ENCODE measurements around the gene ONECUT2.
"Not testable (repeated sequence)": the region's sequence is repeated elsewhere in the genome, so short reads cannot be mapped to it uniquely, and the experiment has no call there.

Gene ONECUT2

GRCh38 chr18:57516056-57516455 is 80.9 kb downstream of the ONECUT2 start:
- no peak for DNase-seq
- intact Hi-C loops (cut with DNase I) = no loop called here

- intact Hi-C loops (cut with DNase I) = no loop called here
These were observed 83.4 kb downstream of the ONECUT2 start for GRCh38 chr18:57518533-57518932.

GRCh38 chr18:57519668-57520424 is 84.7 kb downstream of the ONECUT2 start:
- intact Hi-C loops (cut with DNase I) = no loop called here
- no peak for DNase-seq

More at GRCh38 chr18:57518533-57518932, 83.4 kb downstream of the ONECUT2 start:
- DNase-seq = no peak

- intact Hi-C loops (cut with DNase I); DNase-seq: not testable (repeated sequence)
These were observed 87.2 kb downstream of the ONECUT2 start for GRCh38 chr18:57522348-57522747.

- DNase-seq = no peak
- intact Hi-C loops (cut with DNase I) = no loop called here
These were observed 88.2 kb downstream of the ONECUT2 start for GRCh38 chr18:57523171-57523956.

- intact Hi-C loops (cut with DNase I) = no loop called here
- DNase-seq = no peak
These were observed 92.5 kb downstream of the ONECUT2 start for GRCh38 chr18:57527556-57528229.

- intact Hi-C loops (cut with DNase I) = no loop called here
- no peak for DNase-seq
These were observed 94.0 kb downstream of the ONECUT2 start for GRCh38 chr18:57529151-57529550.

GRCh38 chr18:57533006-57533867 is 98.1 kb downstream of the ONECUT2 start:
- intact Hi-C loops (cut with DNase I) = no loop called here
- DNase-seq = no peak

- DNase-seq = no peak
- intact Hi-C loops (cut with DNase I) = no loop called here
These were observed 98.8 kb downstream of the ONECUT2 start for GRCh38 chr18:57533868-57534510.

GRCh38 chr18:57534511-57534909 is 99.3 kb downstream of the ONECUT2 start:
- no peak for DNase-seq
- intact Hi-C loops (cut with DNase I) = no loop called here

GRCh38 chr18:57538614-57539013 is 103.4 kb downstream of the ONECUT2 start:
- intact Hi-C loops (cut with DNase I) = no loop called here
- DNase-seq = no peak

GRCh38 chr18:57539702-57540101 is 104.5 kb downstream of the ONECUT2 start:
- intact Hi-C loops (cut with DNase I) = no loop called here
- no peak for DNase-seq
